ENCODE data around the gene OTOF. TPM values are rescaled to one million over a fixed set of nuclear protein-coding genes. Genes with fewer than 3 reads are reported as not detected.

Gene OTOF
- total and polyA plus RNA-seq, 10 donors = 0.06 to 1.6 (median 0.25) TPM

- Histone ChIP-seq H3K27ac (no peak overlapping the region), H3K27me3 (replicated peaks in 1 of 7) (peaks cover 0 to 15% (median 0%) of the 10 kb centered on the region in 7 donors), H3K4me1 (no peaks in the 10 kb centered on the region), H3K9me3 (no peaks in the 10 kb centered on the region), H3K4me3 (no peak overlapping the region), H3K36me3 (no peaks in the 10 kb centered on the region)
- intact Hi-C loops (cut with DNase I; ENCODE audit: low total_unique reads) = no loop called here
- peak; percentile 61 for DNase-seq
- WGBS, 5 donors = 80 to 92% (median 87%) methylated on average over 18 to 21 of the region's 21 CpGs
- TF ChIP-seq POLR2AphosphoS5 (IDR thresholded peaks at IDR 0.05) (no peak), POLR2A (IDR thresholded peaks at IDR 0.05) (no peak)
- TF ChIP-seq, protein P1, sequence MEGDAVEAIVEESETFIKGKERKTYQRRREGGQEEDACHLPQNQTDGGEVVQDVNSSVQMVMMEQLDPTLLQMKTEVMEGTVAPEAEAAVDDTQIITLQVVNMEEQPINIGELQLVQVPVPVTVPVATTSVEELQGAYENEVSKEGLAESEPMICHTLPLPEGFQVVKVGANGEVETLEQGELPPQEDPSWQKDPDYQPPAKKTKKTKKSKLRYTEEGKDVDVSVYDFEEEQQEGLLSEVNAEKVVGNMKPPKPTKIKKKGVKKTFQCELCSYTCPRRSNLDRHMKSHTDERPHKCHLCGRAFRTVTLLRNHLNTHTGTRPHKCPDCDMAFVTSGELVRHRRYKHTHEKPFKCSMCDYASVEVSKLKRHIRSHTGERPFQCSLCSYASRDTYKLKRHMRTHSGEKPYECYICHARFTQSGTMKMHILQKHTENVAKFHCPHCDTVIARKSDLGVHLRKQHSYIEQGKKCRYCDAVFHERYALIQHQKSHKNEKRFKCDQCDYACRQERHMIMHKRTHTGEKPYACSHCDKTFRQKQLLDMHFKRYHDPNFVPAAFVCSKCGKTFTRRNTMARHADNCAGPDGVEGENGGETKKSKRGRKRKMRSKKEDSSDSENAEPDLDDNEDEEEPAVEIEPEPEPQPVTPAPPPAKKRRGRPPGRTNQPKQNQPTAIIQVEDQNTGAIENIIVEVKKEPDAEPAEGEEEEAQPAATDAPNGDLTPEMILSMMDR (IDR thresholded peaks at IDR 0.05 in 8 of 11, conservative IDR thresholded peaks at IDR 0.05 in 3 of 11) = no peak
These were observed 32.5 kb upstream of the OTOF start for GRCh38 chr2:26510344-26510973.

- H3K4me3 ChIP-seq = no peak overlapping the region
- WGBS, 5 donors = 81 to 92% (median 89%) methylated on average over 6 of the region's 6 CpGs
- peak; percentile 35 for DNase-seq
- H3K27me3 ChIP-seq (replicated peaks in 1 of 7) = peaks cover 0 to 20% (median 1%) of the 10 kb centered on the region in 7 donors
- no peak overlapping the region for H3K27ac ChIP-seq
- TF ChIP-seq, protein P1 (IDR thresholded peaks at IDR 0.05 in 8 of 11, conservative IDR thresholded peaks at IDR 0.05 in 3 of 11) = no peak
- TF ChIP-seq POLR2A (IDR thresholded peaks at IDR 0.05) (no peak), POLR2AphosphoS5 (IDR thresholded peaks at IDR 0.05) (no peak)
- H3K9me3 ChIP-seq = no peaks in the 10 kb centered on the region
- H3K4me1 ChIP-seq = no peaks in the 10 kb centered on the region
- intact Hi-C loops (cut with DNase I; ENCODE audit: low total_unique reads) = no loop called here
- H3K36me3 ChIP-seq = no peaks in the 10 kb centered on the region
These were observed 31.2 kb upstream of the OTOF start for GRCh38 chr2:26509141-26509540.

GRCh38 chr2:26507932-26508331 lies 30.0 kb upstream of the OTOF start:
- intact Hi-C loops (cut with DNase I; ENCODE audit: low total_unique reads) = no loop called here
- Histone ChIP-seq H3K9me3 (no peaks in the 10 kb centered on the region), H3K27me3 (replicated peaks in 1 of 7) (peaks cover 0 to 24% (median 13%) of the 10 kb centered on the region in 7 donors), H3K4me1 (peaks cover 4 to 12% (median 10%) of the 10 kb centered on the region in 6 donors), H3K4me3 (no peak overlapping the region), H3K36me3 (no peaks in the 10 kb centered on the region), H3K27ac (no peak overlapping the region)
- TF ChIP-seq, protein P1 (IDR thresholded peaks at IDR 0.05 in 8 of 11, conservative IDR thresholded peaks at IDR 0.05 in 3 of 11) = no peak
- TF ChIP-seq POLR2AphosphoS5 (IDR thresholded peaks at IDR 0.05) (no peak), POLR2A (IDR thresholded peaks at IDR 0.05) (no peak)
- DNase-seq = peak; percentile 3
- 87 to 91% (median 88%) methylated on average over 5 of the region's 5 CpGs for WGBS, 5 donors

DNA sequence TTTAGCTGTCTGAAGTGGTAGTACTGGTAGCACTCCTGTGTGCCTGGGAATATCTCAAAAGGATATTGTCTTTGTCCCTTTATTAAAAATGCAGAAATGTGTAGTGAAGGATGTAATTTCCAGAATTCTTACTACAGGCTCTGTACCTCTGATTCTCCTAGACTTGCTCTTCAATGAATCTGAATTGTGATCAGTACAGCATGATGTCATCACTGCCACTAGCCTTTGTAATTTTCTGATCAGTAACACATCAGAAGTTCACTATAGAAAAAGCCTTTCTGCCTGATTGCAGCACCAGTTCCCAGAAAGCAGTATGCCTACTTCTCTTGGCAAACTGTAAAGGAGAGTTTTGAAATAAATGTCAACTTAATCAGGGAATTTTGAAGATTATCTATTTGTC lies 29.2 kb upstream of the OTOF start:
- no peak overlapping the region for H3K27ac ChIP-seq
- no peak for DNase-seq
- TF ChIP-seq POLR2A (IDR thresholded peaks at IDR 0.05) = no peak
- TF ChIP-seq, protein P1 (IDR thresholded peaks at IDR 0.05 in 8 of 11, conservative IDR thresholded peaks at IDR 0.05 in 3 of 11) = no peak
- no peak for TF ChIP-seq POLR2AphosphoS5 (IDR thresholded peaks at IDR 0.05)
- no peaks in the 10 kb centered on the region for H3K36me3 ChIP-seq
- H3K4me1 ChIP-seq = peaks cover 4 to 13% (median 12%) of the 10 kb centered on the region in 6 donors
- H3K4me3 ChIP-seq = no peak overlapping the region
- intact Hi-C loops (cut with DNase I; ENCODE audit: low total_unique reads) = no loop called here
- peaks cover 0 to 31% (median 13%) of the 10 kb centered on the region in 7 donors for H3K27me3 ChIP-seq (replicated peaks in 1 of 7)
- no peaks in the 10 kb centered on the region for H3K9me3 ChIP-seq

Data from spleen (tissue), 11 donors.